PC-9 (cell line): Measurements from ENCODE around the gene AKIRIN2. TPM values are rescaled to one million over a fixed set of nuclear protein-coding genes. Genes with fewer than 3 reads are reported as not detected.

Experiments used
- Bru-seq: library from RNA; stranded (reverse); fragments of 400-500 nt; gene quantifications from one replicate; lab custom pipeline; 2021; lab: Mats Ljungman, UMichigan
- BruChase-seq, 2 experiments: library from RNA; stranded (reverse); fragments of 400-500 nt; gene quantifications; one replicate each; lab custom pipeline; 2021; lab: Mats Ljungman, UMichigan
- BruUV-seq: library from RNA; stranded (reverse); fragments of 400-500 nt; replicated peaks from 2 replicates; lab custom pipeline; 2021; lab: Mats Ljungman, UMichigan
- CTCF ChIA-PET: fragments of 300-600 bp; sonication (Branson Sonifier 250); formaldehyde crosslinking; loops from one replicate; lab custom pipeline; 2022; ENCODE audit warnings: antibody characterized with exemption; lab: Charles Lee
- POLR2A ChIA-PET: fragments of 300-600 bp; sonication (Branson Sonifier 250); formaldehyde crosslinking; loops from one replicate; lab custom pipeline; 2022; ENCODE audit warnings: antibody characterized with exemption; ENCODE audit not compliant: unreplicated experiment; lab: Charles Lee
- DNase-seq, 2 experiments: peaks; one replicate each; pipeline versions ENCODE4 v3.0.0 to v3.0.0-alpha.2; 2015 to 2022; ENCODE audit warnings: mixed read lengths in 1 of 2
- H2AFZ ChIP-seq: fragments of 200-600 bp; sonication (generic); 2 replicates; pipeline ENCODE4 v1.8.1; 2017; ENCODE audit warnings: antibody characterized with exemption
- H3F3A ChIP-seq: fragments of 200-600 bp; sonication (generic); 2 replicates; pipeline ENCODE4 v1.8.1; 2017; ENCODE audit warnings: antibody characterized with exemption, mild to moderate bottlenecking, low read depth; ENCODE audit not compliant: insufficient read depth
- H3K27ac ChIP-seq: fragments of 200-600 bp; sonication (generic); 2 replicates; pipeline ENCODE4 v1.6.1; 2016; ENCODE audit warnings: mixed run types
- H3K27me3 ChIP-seq: fragments of 200-600 bp; sonication (generic); 2 replicates; pipeline ENCODE4 v1.6.1; 2016; ENCODE audit warnings: low read depth, mixed run types; ENCODE audit not compliant: insufficient read depth
- H3K36me3 ChIP-seq: fragments of 200-600 bp; sonication (generic); 2 replicates; pipeline ENCODE4 v1.6.1; 2016; ENCODE audit warnings: low read depth, mixed run types
- H3K4me1 ChIP-seq: fragments of 200-600 bp; sonication (generic); replicated peaks from 2 replicates; pipeline ENCODE4 v1.6.1; 2016; ENCODE audit warnings: mixed run types; ENCODE audit not compliant: insufficient read depth
- H3K4me2 ChIP-seq: fragments of 200-600 bp; sonication (generic); 2 replicates; pipeline ENCODE4 v1.6.1; 2017; ENCODE audit warnings: mixed run types
- H3K4me3 ChIP-seq: fragments of 200-600 bp; sonication (generic); 2 replicates; pipeline ENCODE4 v1.6.1; 2016; ENCODE audit warnings: mixed run types
- H3K79me2 ChIP-seq: fragments of 200-600 bp; sonication (generic); 2 replicates; pipeline ENCODE4 v1.6.1; 2017; ENCODE audit warnings: low read depth, mixed run types
- H3K9me2 ChIP-seq: fragments of 200-600 bp; sonication (generic); 2 replicates; pipeline ENCODE4 v1.8.1; 2017; ENCODE audit warnings: mild to moderate bottlenecking; ENCODE audit not compliant: insufficient read depth
- H3K9me3 ChIP-seq: fragments of 200-600 bp; sonication (generic); 2 replicates; pipeline ENCODE4 v1.8.1; 2016; ENCODE audit warnings: low read depth; ENCODE audit not compliant: insufficient read depth
- H4K20me1 ChIP-seq: fragments of 200-600 bp; sonication (generic); 2 replicates; pipeline ENCODE4 v1.8.1; 2017; ENCODE audit not compliant: insufficient read depth
- EZH2 ChIP-seq: fragments of 200-600 bp; sonication (generic); IDR thresholded peaks from 2 replicates; pipeline ENCODE4 v1.8.0; 2017; ENCODE audit warnings: antibody characterized with exemption, low read depth
- intact Hi-C: fragments of 100-400 bp; cut with micrococcal nuclease; formaldehyde crosslinking; loops from one replicate; pipeline ENCODE4 v1.10.0; 2022; ENCODE audit not compliant: unreplicated experiment
- long read RNA-seq: library from polyadenylated mRNA; stranded (forward); transcript quantifications from one replicate; pipeline ENCODE4 v2.0.0, GENCODE V29; 2022
- total RNA-seq: library from RNA; stranded (reverse); gene quantifications from 2 replicates; pipeline ENCODE4 v1.2.3, GENCODE V29; 2021
- TF ChIP-seq, protein P1 (sequence below): fragments of 200-600 bp; sonication (generic); conservative IDR thresholded peaks from 2 replicates; pipeline ENCODE4 v1.6.1; 2017; ENCODE audit warnings: mixed run types, antibody characterized with exemption, mild to moderate bottlenecking, moderate library complexity

Gene AKIRIN2
- total RNA-seq, result 34.7 and 48.3 TPM in 2 replicates
- percentile 95 among the genes with signal in this experiment for Bru-seq, nascent RNA
- percentile 84 among the genes with signal in this experiment for BruChase-seq, experiment 1, labeled RNA remaining after a 2-hour chase
- percentile 73 among the genes with signal in this experiment for BruChase-seq, experiment 2, labeled RNA remaining after a 6-hour chase
- long read RNA-seq, transcript AKIRIN2-201 (5 exons, 1,662 nt), result major isoform, 61 of 69 reads
- long read RNA-seq, partial matches to known transcripts, result 2 of 69 reads
- long read RNA-seq, other reads (novel, unspliced or antisense), result 6 of 69 reads

DNA sequence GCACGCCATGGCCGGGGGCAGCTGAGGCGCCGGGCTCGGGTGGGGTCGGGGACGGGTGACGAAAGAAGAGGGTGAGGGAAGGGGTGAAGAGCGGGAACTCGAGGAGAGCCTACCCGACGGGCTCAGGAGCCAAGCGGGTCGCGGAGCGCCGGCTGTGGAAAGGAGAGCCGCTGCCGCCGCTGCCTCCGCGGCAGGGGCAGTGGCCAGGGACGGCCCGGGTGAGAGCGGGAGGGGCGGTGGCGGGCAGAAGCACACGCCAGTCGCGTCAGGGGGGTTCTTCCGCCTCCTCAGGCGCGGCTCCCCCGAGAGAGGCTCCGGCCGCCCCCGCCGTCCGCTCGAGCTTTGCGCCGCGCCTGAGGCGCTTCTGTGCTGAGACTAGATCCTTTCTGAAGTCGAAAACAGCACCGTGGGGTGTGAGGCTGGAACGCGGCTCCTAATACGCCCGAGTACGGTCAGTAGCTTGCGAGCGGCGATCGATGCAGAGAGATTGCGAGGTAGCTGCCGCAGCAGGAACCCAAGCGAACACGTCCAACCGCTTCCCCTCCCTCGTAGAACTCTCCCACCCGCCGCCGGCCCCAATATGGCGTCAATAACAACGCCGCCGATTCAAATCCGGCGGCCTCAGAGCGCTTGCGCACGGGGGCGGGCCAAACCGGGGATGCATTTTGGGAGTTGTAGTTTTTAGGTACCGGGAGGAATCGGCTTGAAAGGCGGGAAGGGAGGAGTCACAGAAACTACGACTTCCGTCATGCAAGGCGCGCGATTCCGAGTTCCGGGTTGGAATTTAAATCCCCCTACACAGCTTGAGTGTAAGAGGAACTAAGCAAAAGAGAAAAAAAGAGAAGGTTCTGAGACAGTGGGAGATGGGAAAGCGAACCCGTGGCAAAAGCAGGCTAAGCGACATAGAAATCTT, at the start of gene AKIRIN2:
Gene AKIRIN2, minus strand, starts transcription at position 558 of the 913 bp plus-strand sequence. Its CDS starts 549 bp downstream, at position 9.
- Histone ChIP-seq H3K9me3 (no peaks in the 10 kb centered on the region), H2AFZ (peak within 1 kb of the TSS; percentile 90), H3K4me1 (peaks cover 30% of the 10 kb centered on the region), H4K20me1 (peaks cover 37% of the 10 kb centered on the region), H3K9me2 (no peaks in the 10 kb centered on the region), H3K27me3 (no peaks in the 10 kb centered on the region), H3K4me2 (peak within 1 kb of the TSS; percentile 95), H3K79me2 (peaks cover 51% of the 10 kb centered on the region), H3K4me3 (peak within 1 kb of the TSS; percentile 96), H3F3A (peaks cover 32% of the 10 kb centered on the region), H3K36me3 (0 out of 2 replicates have a peak, but pooled peaks cover 6% of the 10 kb centered on the region), H3K27ac (peak within 1 kb of the TSS; percentile 86)
- peak; percentile 91 to 96 for DNase-seq
- ChIA-PET POLR2A (interaction anchor here (0.5 to 0.6 kb wide), 2 partner anchors 59 to 72 kb away, joined by 3 to 16 read pairs; no protein-coding TSS in a partner anchor), CTCF (no interaction called here)
- TF ChIP-seq, protein P1, sequence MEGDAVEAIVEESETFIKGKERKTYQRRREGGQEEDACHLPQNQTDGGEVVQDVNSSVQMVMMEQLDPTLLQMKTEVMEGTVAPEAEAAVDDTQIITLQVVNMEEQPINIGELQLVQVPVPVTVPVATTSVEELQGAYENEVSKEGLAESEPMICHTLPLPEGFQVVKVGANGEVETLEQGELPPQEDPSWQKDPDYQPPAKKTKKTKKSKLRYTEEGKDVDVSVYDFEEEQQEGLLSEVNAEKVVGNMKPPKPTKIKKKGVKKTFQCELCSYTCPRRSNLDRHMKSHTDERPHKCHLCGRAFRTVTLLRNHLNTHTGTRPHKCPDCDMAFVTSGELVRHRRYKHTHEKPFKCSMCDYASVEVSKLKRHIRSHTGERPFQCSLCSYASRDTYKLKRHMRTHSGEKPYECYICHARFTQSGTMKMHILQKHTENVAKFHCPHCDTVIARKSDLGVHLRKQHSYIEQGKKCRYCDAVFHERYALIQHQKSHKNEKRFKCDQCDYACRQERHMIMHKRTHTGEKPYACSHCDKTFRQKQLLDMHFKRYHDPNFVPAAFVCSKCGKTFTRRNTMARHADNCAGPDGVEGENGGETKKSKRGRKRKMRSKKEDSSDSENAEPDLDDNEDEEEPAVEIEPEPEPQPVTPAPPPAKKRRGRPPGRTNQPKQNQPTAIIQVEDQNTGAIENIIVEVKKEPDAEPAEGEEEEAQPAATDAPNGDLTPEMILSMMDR, result no peak
- TF ChIP-seq EZH2, result no peak
- BruUV-seq, result no TSS peak
- intact Hi-C loops, result loop anchor here (1.0 to 5.0 kb wide), 9 partner anchors 17 to 1595 kb away; partner anchors contain the start of genes CFAP206 and SLC35A1

DNA sequence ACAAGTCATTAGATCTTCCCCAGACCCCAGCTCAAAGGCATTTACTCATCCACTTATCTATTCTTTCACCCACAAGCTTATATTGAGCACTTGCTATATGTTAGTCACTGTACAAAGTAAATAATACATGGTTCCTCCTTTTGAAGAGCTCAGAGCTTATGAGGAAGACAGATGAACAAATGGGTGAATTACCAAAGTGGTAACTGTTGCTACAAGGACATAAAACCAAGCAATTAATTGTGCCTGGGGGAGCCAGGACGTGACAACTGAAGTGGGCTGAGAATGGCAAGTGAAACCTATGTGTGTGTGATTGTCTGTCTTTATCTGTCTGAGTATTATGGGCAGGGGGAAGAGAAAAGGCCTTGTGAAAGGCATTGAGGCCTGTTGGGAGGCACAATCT, 45.6 kb upstream of the AKIRIN2 start:
- DNase-seq, result no peak
- H3K36me3 ChIP-seq, result no peaks in the 10 kb centered on the region
- H3K79me2 ChIP-seq, result no peaks in the 10 kb centered on the region
- H3K27ac ChIP-seq, result no peak overlapping the region
- intact Hi-C loops, result no loop called here
- no peak overlapping the region for H3K4me2 ChIP-seq
- no peak overlapping the region for H2AFZ ChIP-seq
- H3K4me3 ChIP-seq, result no peak overlapping the region
- no peaks in the 10 kb centered on the region for H3K9me3 ChIP-seq
- POLR2A ChIA-PET, result no interaction called here
- no peaks in the 10 kb centered on the region for H3K27me3 ChIP-seq
- H3K4me1 ChIP-seq, result no peaks in the 10 kb centered on the region
- TF ChIP-seq, protein P1, result no peak
- TF ChIP-seq EZH2, result no peak
- no TSS peak for BruUV-seq
- H3F3A ChIP-seq, result no peaks in the 10 kb centered on the region
- H3K9me2 ChIP-seq, result no peaks in the 10 kb centered on the region
- CTCF ChIA-PET, result no interaction called here
- no peaks in the 10 kb centered on the region for H4K20me1 ChIP-seq

DNA sequence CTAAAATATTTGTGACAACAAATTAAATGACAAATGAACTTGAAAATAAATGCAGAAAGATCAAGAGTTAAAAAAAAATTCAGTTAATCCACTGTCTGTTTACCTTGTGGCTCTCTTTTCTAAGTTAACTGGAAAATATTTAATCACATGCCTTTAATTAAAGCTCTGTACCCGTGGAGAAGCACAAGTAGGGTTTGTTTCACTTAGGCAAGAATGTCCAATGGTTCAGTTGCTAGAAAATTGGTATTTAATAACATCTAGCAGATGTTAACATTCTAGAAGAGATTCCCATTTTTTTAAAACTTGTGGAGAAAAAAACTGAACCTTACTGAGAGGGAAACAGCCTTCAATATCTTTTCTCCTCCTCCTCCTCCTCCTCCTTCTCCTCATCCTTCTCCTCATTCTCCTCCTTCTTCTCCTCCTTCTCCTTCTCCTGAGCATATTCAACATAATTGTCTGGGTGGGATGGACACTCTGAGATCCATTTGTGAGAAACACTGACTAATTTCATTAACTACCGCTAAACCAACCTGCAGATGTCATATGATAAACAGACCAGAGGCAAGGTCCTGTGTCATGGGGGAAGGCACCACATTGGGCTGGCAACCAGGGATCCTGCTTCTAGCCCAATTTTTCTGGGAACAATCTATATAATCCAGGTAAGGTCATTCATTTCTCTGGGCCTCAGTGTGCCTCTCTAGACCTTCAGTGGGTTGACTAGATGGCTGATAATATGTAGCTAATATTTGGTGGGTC, 44.1 kb upstream of the AKIRIN2 start:
- ChIA-PET POLR2A (no interaction called here), CTCF (no interaction called here)
- no peak overlapping the region for H3K27ac ChIP-seq

More for the DNA sequence above, 44.1 kb upstream of the AKIRIN2 start:
- DNase-seq, result no peak
- H3F3A ChIP-seq, result no peaks in the 10 kb centered on the region
- no peaks in the 10 kb centered on the region for H3K79me2 ChIP-seq
- no peaks in the 10 kb centered on the region for H3K27me3 ChIP-seq
- H3K4me3 ChIP-seq, result no peak overlapping the region
- TF ChIP-seq, protein P1, result no peak
- TF ChIP-seq EZH2, result no peak
- H3K9me2 ChIP-seq, result no peaks in the 10 kb centered on the region
- H3K4me1 ChIP-seq, result no peaks in the 10 kb centered on the region
- no peaks in the 10 kb centered on the region for H3K9me3 ChIP-seq
- intact Hi-C loops, result no loop called here
- no peaks in the 10 kb centered on the region for H4K20me1 ChIP-seq
- no TSS peak for BruUV-seq
- H3K4me2 ChIP-seq, result no peak overlapping the region
- no peaks in the 10 kb centered on the region for H3K36me3 ChIP-seq
- H2AFZ ChIP-seq, result no peak overlapping the region
